Ishikawa (cell line): ENCODE results near the gene ARHGEF10L.

Experiments used
- NFIC ChIP-seq: IDR thresholded peaks from 2 replicates; pipeline ENCODE4 v1.6.1; 2012
- RAD21 ChIP-seq: IDR thresholded peaks from 2 replicates; pipeline ENCODE4 v1.6.1; 2012; ENCODE audit warnings: low read depth
- REST ChIP-seq: IDR thresholded peaks from 2 replicates; pipeline ENCODE4 v1.6.1; 2012; ENCODE audit warnings: low read depth, mild to moderate bottlenecking
- TAF1 ChIP-seq: IDR thresholded peaks from 2 replicates; pipeline ENCODE4 v1.6.1; 2012; ENCODE audit warnings: low read depth, mild to moderate bottlenecking

GRCh38 chr1:17669305-17669704 is 129.8 kb downstream of the ARHGEF10L start:
- TF ChIP-seq RAD21 (no peak), NFIC (no peak), TAF1 (no peak), REST (no peak)
